NCI-H82 treated with DMSO at 0.1 percent for 48 hours (cell line): ENCODE measurements around the gene FAM81A.
"Not testable (repeated sequence)": the region's sequence is repeated elsewhere in the genome, so short reads cannot be mapped to it uniquely, and the experiment has no call there.

ENCODE experiments used
- DNase-seq: peaks from one replicate; lab custom pipeline; 2025; ENCODE audit not compliant: unreplicated experiment; lab: John Stamatoyannopoulos, UW

Gene FAM81A

GRCh38 chr15:59484399-59484798, 46.4 kb downstream of the FAM81A start:
- no peak for DNase-seq

DNA sequence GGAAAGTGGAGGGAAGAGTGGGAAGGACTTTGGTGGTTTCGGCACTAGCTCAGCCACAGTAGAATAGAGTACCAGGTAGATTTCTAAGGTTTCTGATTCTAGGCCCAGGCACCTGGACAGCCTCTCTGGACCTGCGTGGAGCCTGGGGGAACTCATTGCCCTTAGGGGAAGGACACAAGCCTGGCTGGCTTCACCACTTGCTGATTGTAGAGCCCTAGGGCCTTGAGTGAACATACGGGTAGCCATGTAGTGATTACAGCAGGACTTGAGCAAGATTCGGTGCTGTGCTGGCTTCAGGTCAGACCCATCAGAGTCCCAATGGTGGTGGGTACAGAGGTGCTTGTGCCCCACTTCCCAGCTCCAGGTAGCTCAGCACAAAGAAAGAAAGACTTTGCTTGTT, 47.0 kb downstream of the FAM81A start:
- DNase-seq: no peak

DNA sequence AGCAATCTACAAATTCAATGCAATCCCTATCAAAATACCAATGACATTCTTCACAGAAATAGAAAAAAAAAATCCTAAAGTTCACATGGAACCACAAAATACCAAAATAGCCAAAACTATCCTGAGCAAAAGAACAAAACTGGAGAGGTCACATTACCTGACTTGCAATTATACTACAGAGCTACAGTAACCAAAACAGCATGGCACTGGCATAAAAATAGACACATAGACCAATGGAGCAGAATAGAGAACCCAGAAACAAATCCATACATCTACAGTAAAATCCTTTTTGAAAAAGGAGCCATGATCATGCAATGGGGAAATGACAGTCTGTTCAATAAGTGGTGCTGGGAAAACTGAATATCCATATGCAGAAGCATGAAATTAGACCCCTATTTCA, 51.5 kb downstream of the FAM81A start:
- not testable (repeated sequence) for DNase-seq

- DNase-seq: no peak
Measured at GRCh38 chr15:59491062-59491461, 53.1 kb downstream of the FAM81A start.

GRCh38 chr15:59492389-59493377, 54.7 kb downstream of the FAM81A start:
- peak; percentile 6 for DNase-seq

DNA sequence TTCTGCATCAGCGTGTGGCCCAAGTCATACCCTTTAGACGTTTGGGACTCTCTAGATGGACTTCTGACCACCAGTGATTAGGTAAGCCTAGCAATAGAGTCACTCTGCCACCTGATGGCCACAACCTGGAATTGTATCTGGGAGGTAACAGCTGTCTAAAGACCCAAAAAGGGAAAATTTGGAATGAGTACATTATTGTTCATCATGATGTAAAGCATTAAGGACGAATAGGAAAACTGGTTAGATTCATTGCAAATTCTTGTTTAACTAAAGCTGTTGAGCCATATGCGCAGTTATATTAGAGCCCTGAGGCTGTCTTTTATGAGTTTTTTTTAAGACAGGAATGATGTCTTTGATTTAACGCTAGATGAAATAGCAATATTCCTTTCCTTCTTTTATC, 63.6 kb downstream of the FAM81A start:
- peak; percentile 8 for DNase-seq

DNA sequence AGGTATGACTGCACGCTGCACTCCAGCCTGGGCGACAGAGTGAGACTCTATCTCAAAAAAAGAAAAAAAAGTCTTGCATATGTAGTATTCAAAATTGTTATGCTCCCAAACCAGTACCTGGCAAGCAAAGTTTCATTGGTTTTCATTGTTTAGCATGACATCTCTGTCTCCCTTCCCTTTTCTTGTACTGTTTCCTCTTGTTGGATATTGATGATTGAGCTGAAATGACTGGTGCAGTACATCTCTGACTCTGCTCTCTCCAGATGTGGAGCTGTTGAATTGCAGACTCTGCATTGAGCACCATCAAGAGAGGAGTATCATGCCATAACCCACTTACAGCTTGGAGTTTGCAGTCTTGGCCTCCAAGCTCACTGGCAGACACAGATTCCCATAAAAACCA, 77.2 kb downstream of the FAM81A start:
- no peak for DNase-seq

DNA sequence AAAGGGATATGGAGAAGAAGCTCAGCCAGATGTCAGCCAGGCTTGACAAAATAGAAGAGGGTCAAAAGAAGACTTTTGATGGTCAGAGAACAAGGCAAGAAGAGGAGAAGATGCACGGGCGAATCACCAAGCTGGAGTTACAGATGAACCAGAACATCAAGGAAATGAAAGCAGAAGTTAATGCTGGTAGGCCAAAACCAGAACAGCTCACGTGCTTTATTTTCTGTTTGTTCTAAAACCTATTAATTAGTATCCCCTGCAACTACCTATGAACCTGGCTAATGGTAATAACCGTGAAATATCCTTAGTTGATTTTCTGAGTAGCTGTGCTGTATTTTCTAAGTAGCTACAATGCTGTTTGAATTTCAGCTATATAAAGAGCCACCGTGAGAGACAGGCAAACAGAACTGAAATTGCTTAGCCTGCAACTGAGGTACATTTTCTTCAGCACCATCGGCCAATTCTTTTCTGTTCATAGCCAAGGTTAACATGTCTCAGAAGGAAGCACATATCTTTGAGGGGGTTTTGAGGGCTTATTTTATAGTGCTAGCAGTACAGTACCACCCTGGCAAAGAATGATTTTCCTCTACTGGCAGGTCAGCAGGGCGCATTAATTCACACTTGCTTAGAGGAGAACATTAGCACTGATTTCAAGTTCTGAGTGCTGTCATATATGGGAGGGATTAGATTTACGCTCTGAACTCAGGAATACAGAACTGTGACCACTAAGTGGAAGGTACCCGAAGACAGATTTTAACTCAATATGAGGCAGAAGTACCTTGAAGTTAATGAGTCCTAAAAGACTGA, 78.9 kb downstream of the FAM81A start:
- no peak for DNase-seq

DNA sequence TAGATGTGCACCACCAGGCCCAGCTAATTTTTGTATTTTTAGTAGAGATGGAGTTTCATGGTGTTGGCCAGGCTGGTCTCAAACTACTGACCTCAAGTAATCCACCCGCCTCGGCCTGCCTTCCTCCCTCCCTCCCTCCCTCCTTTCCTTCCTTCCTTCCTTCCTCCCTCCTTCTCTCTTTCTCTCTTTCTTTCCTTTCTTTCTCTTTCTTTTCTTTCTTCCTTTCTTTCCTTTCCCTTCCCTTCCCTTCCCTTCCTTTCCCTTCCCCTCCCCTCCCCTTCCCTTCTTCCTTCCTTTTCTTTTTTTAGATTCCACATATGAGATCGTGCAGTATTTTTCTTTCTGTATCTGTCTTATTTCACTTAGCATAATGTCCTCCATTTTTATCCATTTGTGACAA, 81.3 kb downstream of the FAM81A start:
- DNase-seq: no peak

DNA sequence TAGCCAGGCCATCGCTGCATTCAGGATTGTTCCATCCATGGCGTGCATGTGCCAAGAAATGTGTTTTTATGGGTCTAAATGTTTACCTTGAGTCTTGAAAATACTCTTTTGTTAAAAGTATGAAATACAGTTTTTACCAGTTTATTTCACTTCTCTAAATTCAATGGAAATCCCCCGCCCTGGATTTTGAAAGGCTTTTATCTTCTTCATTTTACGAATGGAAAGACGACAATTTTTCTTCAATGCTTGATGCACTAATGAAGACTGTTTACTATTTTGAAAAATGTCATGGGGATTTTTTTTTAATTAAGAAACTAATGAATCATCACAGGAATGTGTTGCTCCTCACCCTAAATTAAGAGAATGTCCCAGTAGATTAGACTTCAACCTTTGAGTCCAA, 83.5 kb downstream of the FAM81A start:
- DNase-seq: no peak

- no peak for DNase-seq
Measured at GRCh38 chr15:59522988-59523461, 85.0 kb downstream of the FAM81A start.

- no peak for DNase-seq
Measured at GRCh38 chr15:59523702-59524101, 85.7 kb downstream of the FAM81A start.

DNA sequence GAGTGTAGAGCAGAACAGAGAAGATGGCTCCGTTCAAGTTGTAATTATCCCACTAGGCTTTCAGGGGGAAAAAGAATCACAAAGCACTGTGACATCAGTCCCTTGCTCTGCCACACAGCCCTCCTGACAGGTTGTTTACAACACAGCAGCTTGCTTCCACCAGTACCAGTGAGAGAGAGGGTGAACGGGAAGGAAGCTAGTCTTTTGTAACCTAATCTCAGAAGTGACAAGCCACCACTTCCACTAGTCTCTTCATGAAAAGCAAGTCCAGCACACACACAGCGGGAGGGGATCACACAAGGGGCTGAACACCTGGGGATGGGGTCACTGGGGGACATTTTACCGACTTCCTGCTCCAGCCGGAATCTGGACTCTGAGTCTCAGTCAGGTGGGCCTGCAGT, 86.3 kb downstream of the FAM81A start:
- DNase-seq: no peak

- DNase-seq: not testable (repeated sequence)
Measured at GRCh38 chr15:59526466-59526865, 88.5 kb downstream of the FAM81A start.

GRCh38 chr15:59528429-59528828, 90.4 kb downstream of the FAM81A start:
- DNase-seq: no peak

DNA sequence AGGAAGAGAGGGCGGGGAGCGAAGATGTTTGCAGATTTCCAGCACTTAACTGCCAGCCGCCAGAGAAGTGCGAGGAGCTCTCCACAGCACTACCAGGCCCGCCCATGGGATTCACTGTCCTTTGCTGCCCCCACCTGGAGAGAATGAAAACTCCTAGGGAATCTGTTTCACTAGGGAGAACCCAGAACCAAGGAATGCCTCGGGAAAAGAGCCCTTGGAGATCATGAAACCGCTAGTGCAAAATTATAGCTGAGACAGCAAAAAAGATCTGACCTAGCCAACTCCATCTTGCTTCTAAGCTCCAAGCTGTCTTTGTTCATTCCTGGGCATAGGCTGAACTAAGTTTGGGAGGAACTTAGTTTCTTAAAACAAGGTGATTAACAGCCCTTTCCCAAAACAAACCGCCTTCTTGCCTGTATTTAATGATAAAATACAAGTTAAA, 91.0 kb downstream of the FAM81A start:
- DNase-seq: peak; percentile 70

DNA sequence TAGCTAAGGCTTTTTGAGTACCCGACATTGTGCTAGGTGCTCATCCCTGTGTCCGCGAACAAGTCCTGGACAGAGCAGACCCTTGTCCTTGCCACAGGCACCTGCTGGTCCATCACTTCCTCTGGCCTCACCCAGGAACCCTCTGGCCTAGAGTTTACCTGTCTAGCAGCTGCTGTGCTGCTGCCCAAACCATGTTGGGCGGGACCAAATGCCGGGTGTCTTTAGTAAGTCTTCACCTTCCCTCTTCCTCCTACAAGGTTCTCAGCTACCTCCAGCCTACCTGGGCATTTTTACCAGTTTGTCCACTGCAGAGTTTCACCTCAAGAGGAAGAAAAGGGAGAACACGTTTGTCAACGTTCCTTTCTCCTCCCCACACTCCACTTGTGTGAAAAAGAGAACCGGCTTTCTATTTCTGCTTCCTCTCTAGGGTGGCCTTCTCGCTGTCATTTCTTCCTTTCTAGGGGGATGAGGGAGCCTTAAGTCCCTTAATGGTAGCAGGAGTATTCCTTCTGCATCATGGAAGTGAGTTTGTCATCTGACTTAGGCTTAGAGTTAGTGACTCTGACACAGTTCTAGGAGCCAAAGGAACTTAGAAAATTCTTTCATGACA, 93.2 kb downstream of the FAM81A start:
- no peak for DNase-seq

- peak; percentile 47 for DNase-seq
Measured at GRCh38 chr15:59532770-59533379, 94.9 kb downstream of the FAM81A start.

DNA sequence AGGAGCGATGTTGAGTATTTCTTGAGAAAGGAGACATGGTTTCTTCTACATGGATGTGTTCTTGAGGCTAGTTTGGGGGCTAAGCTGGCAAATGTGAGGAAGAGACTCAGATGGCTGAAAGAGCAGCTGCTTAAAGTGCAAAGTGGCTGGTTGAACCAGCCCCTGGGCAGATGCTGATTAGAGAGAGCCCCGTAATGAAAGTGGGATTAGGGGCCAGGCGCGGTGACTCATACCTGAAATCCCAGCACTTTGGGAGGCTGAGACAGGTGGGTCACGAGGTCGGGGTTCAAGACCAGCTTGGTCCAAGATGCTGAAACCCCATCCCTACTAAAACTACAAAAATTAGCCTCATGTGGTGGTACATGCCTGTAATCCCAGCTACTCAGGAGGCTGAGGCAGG, 98.6 kb downstream of the FAM81A start:
- no peak for DNase-seq

DNA sequence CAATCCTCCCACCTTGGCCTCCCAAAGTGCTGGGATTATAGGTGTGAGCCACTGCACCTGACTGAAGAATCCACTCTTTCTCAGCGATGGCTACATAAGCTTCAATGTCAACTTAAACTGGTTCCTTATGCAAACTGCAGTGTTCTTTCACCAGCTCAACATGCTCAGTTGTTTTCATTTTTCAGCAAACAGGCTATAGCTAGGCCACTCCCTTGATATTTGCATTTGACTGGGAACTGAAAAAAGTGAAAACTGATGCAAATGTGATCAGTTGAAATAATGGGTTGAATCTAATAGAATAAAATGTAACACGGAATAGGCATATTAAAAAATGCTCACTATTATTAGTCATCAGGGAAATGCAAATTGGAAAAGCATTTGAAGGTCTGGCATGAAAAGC, 99.4 kb downstream of the FAM81A start:
- DNase-seq: no peak

DNA sequence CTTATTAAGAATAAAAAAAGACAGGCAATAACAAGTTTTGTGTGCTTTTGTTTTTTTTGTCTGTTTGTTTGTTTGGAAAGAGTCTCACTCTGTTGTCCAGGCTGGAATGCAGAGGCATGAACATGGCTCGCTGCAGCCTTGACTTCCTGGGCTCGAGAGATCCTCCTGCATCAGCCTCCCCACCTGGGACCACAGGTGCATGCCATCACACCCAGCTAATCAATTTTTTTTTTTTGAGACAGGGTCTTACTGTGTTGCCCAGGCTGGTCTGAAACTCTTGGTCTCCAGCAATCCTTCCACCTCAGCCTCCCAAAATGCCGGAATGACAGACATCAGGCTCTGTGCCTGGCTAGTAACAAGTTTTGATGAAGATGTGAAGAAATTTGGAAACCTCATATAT, 100.5 kb downstream of the FAM81A start:
- no peak for DNase-seq
